OCI-LY1 (cell line): ENCODE results near the gene ANKRD65.

Experiments
- H2AFZ ChIP-seq: fragments of 200-600 bp; sonication (generic), shearing (Covaris generic); 2 replicates; pipeline ENCODE4 v1.6.0; 2014; ENCODE audit warnings: antibody characterized with exemption, mild to moderate bottlenecking, low read length
- H3F3A ChIP-seq: fragments of 200-600 bp; sonication (generic), shearing (Covaris generic); 2 replicates; pipeline ENCODE4 v1.6.0; 2014; ENCODE audit warnings: mild to moderate bottlenecking, antibody characterized with exemption, low read length, moderate library complexity; ENCODE audit not compliant: insufficient read depth
- H3K27ac ChIP-seq: fragments of 200-600 bp; sonication (generic); 2 replicates; pipeline ENCODE4 v1.5.1; 2014; ENCODE audit warnings: low read length, mixed run types, mild to moderate bottlenecking, low read depth; ENCODE audit not compliant: poor library complexity, severe bottlenecking
- H3K27me3 ChIP-seq: fragments of 200-600 bp; sonication (generic); 2 replicates; pipeline ENCODE4 v1.6.0; 2014; ENCODE audit warnings: antibody characterized with exemption, mild to moderate bottlenecking, low read length, moderate library complexity; ENCODE audit not compliant: insufficient read depth
- H3K36me3 ChIP-seq: fragments of 200-600 bp; sonication (generic); 2 replicates; pipeline ENCODE4 v1.6.1; 2014; ENCODE audit warnings: mild to moderate bottlenecking, antibody characterized with exemption, low read length, moderate library complexity, mixed read lengths; ENCODE audit not compliant: insufficient read depth
- H3K4me1 ChIP-seq: fragments of 200-600 bp; sonication (generic); 2 replicates; pipeline ENCODE4 v1.5.1; 2014; ENCODE audit warnings: mild to moderate bottlenecking, low read length, moderate library complexity; ENCODE audit not compliant: insufficient read depth, severe bottlenecking
- H3K4me2 ChIP-seq: fragments of 200-600 bp; sonication (generic), shearing (Covaris generic); 2 replicates; pipeline ENCODE4 v1.6.1; 2014; ENCODE audit warnings: low read length
- H3K4me3 ChIP-seq: fragments of 200-600 bp; sonication (generic); 2 replicates; pipeline ENCODE4 v1.5.1; 2014; ENCODE audit warnings: low read length, low read depth, mild to moderate bottlenecking, mixed read lengths; ENCODE audit not compliant: poor library complexity, severe bottlenecking
- H3K79me2 ChIP-seq: fragments of 200-600 bp; shearing (Covaris generic); 2 replicates; pipeline ENCODE4 v1.6.1; 2016; ENCODE audit warnings: mixed run types, low read length, mixed read lengths; ENCODE audit not compliant: insufficient read depth
- H3K9ac ChIP-seq: fragments of 200-600 bp; sonication (generic), shearing (Covaris generic); 2 replicates; pipeline ENCODE4 v1.6.1; 2014; ENCODE audit warnings: mild to moderate bottlenecking, low read length, mixed read lengths
- H3K9me2 ChIP-seq: fragments of 200-600 bp; sonication (generic), shearing (Covaris generic); 2 replicates; pipeline ENCODE4 v1.6.1; 2014; ENCODE audit warnings: low read depth, mild to moderate bottlenecking, low read length, mixed read lengths
- H3K9me3 ChIP-seq: fragments of 200-600 bp; shearing (Covaris generic); 2 replicates; pipeline ENCODE4 v1.6.1; 2014; ENCODE audit warnings: low read length, mixed read lengths
- H4K20me1 ChIP-seq: fragments of 200-600 bp; sonication (generic), shearing (Covaris generic); 2 replicates; pipeline ENCODE4 v1.6.0; 2016; ENCODE audit warnings: mild to moderate bottlenecking, low read length; ENCODE audit not compliant: insufficient read depth
- EZH2 ChIP-seq: fragments of 200-600 bp; sonication (generic), shearing (Covaris generic); IDR thresholded peaks from 2 replicates; pipeline ENCODE4 v1.8.0; 2017; ENCODE audit warnings: borderline replicate concordance, mixed run types, mild to moderate bottlenecking, antibody characterized with exemption, low read length, moderate library complexity, mixed read lengths
- TF ChIP-seq, protein P1 (sequence below): fragments of 200-600 bp; sonication (generic), shearing (Covaris generic); IDR thresholded peaks from 2 replicates; pipeline ENCODE4 v1.5.1; 2017; ENCODE audit warnings: mild to moderate bottlenecking, antibody characterized with exemption, low read length, moderate library complexity, mixed read lengths

Gene ANKRD65

GRCh38 chr1:1441002-1441888 is 20.2 kb upstream of the ANKRD65 start:
- H4K20me1 ChIP-seq = no peaks in the 10 kb centered on the region
- H3K4me2 ChIP-seq = no peak overlapping the region
- no peaks in the 10 kb centered on the region for H3K4me1 ChIP-seq
- H3K27ac ChIP-seq = no peak overlapping the region
- H3K27me3 ChIP-seq = no peaks in the 10 kb centered on the region; the same call in 1 of the 2 replicates
- H3K4me3 ChIP-seq = no peak overlapping the region
- no peak overlapping the region for H3K9ac ChIP-seq
- no peaks in the 10 kb centered on the region for H3F3A ChIP-seq
- H2AFZ ChIP-seq = no peak overlapping the region
- no peaks in the 10 kb centered on the region for H3K79me2 ChIP-seq
- H3K9me2 ChIP-seq = no peaks in the 10 kb centered on the region
- H3K36me3 ChIP-seq = no peaks in the 10 kb centered on the region
- H3K9me3 ChIP-seq = no peaks in the 10 kb centered on the region
- no peak for TF ChIP-seq EZH2
- TF ChIP-seq, protein P1, sequence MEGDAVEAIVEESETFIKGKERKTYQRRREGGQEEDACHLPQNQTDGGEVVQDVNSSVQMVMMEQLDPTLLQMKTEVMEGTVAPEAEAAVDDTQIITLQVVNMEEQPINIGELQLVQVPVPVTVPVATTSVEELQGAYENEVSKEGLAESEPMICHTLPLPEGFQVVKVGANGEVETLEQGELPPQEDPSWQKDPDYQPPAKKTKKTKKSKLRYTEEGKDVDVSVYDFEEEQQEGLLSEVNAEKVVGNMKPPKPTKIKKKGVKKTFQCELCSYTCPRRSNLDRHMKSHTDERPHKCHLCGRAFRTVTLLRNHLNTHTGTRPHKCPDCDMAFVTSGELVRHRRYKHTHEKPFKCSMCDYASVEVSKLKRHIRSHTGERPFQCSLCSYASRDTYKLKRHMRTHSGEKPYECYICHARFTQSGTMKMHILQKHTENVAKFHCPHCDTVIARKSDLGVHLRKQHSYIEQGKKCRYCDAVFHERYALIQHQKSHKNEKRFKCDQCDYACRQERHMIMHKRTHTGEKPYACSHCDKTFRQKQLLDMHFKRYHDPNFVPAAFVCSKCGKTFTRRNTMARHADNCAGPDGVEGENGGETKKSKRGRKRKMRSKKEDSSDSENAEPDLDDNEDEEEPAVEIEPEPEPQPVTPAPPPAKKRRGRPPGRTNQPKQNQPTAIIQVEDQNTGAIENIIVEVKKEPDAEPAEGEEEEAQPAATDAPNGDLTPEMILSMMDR = peak; percentile 78

- no peaks in the 10 kb centered on the region for H4K20me1 ChIP-seq
- H3K27ac ChIP-seq = no peak overlapping the region
- H3K9me3 ChIP-seq = no peaks in the 10 kb centered on the region
- TF ChIP-seq EZH2 = no peak
- H3K9ac ChIP-seq = no peak overlapping the region
- no peaks in the 10 kb centered on the region for H3F3A ChIP-seq
- H2AFZ ChIP-seq = no peak overlapping the region
- no peak overlapping the region for H3K4me3 ChIP-seq
- no peaks in the 10 kb centered on the region for H3K9me2 ChIP-seq
- H3K27me3 ChIP-seq = no peaks in the 10 kb centered on the region; the same call in 1 of the 2 replicates
- H3K36me3 ChIP-seq = no peaks in the 10 kb centered on the region
- H3K79me2 ChIP-seq = no peaks in the 10 kb centered on the region
- no peaks in the 10 kb centered on the region for H3K4me1 ChIP-seq
- H3K4me2 ChIP-seq = no peak overlapping the region
Observed at GRCh38 chr1:1440262-1441001, 19.4 kb upstream of the ANKRD65 start.

DNA sequence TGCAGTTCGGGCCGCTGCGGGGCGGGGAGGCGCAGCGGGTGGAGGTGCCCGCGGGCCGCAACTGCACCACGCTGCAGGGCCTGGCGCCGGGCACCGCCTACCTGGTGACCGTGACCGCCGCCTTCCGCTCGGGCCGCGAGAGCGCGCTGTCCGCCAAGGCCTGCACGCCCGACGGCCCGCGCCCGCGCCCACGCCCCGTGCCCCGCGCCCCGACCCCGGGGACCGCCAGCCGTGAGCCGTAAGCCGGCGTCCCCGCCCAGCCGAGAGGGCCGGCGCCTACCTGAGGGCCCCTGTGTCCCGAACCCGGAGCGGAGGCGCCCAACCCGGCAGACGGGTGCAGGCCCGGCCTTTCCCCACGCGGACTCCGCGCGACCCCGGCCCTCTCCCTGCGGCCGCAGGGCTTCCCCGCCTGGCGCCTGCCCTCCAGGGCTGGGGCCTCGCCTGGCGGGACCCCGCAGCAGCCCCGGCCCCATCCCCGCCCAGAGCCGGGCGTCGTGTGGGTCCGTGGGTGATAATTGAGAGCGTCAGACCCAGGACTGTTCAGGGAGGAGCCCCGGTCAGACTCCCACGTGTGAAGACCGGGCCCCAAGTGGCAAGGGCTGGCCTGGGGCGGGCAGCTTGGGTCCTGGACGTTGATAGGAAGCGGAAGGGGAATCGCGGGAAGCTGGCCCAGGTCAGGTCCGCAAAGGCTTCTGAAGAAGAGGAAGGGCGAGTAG is 18.6 kb upstream of the ANKRD65 start:
- H3K27ac ChIP-seq = no peak overlapping the region
- no peak overlapping the region for H3K9ac ChIP-seq
- no peaks in the 10 kb centered on the region for H3K9me3 ChIP-seq
- no peaks in the 10 kb centered on the region for H3F3A ChIP-seq
- no peaks in the 10 kb centered on the region for H3K9me2 ChIP-seq
- no peak overlapping the region for H2AFZ ChIP-seq
- no peaks in the 10 kb centered on the region for H3K79me2 ChIP-seq
- no peaks in the 10 kb centered on the region for H4K20me1 ChIP-seq
- H3K27me3 ChIP-seq = peaks cover 6% of the 10 kb centered on the region; the same call in 1 of the 2 replicates
- H3K36me3 ChIP-seq = no peaks in the 10 kb centered on the region
- H3K4me3 ChIP-seq = no peak overlapping the region
- H3K4me2 ChIP-seq = no peak overlapping the region
- no peaks in the 10 kb centered on the region for H3K4me1 ChIP-seq
- TF ChIP-seq, protein P1 = no peak
- TF ChIP-seq EZH2 = no peak
